ENCODE data around the gene SLC25A39. TPM values are rescaled to one million over a fixed set of nuclear protein-coding genes. Genes with fewer than 3 reads are reported as not detected.
A peak's percentile ranks its signal among the peaks of the same experiment; 100 is the strongest.
"Not testable (repeated sequence)": the region's sequence is repeated elsewhere in the genome, so short reads cannot be mapped to it uniquely, and the experiment has no call there.

Gene SLC25A39
- total RNA-seq, 3 donors from 2014 or later (not counting 1 experiment from before 2014, with no cell fraction given) = 82.4 to 105 (median 97.9) TPM

DNA sequence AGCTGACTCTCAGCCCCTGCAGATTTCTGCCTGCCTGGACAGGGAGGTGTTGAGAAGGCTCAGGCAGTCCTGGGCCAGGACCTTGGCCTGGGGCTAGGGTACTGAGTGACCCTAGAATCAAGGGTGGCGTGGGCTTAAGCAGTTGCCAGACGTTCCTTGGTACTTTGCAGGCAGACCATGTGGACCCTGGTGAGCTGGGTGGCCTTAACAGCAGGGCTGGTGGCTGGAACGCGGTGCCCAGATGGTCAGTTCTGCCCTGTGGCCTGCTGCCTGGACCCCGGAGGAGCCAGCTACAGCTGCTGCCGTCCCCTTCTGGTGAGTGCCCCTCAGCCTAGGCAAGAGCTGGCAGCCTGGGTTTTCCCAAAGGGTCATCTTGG lies 24.4 kb upstream of the SLC25A39 start:
- TF ChIP-seq, protein P1, sequence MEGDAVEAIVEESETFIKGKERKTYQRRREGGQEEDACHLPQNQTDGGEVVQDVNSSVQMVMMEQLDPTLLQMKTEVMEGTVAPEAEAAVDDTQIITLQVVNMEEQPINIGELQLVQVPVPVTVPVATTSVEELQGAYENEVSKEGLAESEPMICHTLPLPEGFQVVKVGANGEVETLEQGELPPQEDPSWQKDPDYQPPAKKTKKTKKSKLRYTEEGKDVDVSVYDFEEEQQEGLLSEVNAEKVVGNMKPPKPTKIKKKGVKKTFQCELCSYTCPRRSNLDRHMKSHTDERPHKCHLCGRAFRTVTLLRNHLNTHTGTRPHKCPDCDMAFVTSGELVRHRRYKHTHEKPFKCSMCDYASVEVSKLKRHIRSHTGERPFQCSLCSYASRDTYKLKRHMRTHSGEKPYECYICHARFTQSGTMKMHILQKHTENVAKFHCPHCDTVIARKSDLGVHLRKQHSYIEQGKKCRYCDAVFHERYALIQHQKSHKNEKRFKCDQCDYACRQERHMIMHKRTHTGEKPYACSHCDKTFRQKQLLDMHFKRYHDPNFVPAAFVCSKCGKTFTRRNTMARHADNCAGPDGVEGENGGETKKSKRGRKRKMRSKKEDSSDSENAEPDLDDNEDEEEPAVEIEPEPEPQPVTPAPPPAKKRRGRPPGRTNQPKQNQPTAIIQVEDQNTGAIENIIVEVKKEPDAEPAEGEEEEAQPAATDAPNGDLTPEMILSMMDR (IDR thresholded peaks at IDR 0.05) = no peak
- H3K27ac Mint-ChIP-seq = peak overlapping the region in 1 of 2 donors; percentile 36

DNA sequence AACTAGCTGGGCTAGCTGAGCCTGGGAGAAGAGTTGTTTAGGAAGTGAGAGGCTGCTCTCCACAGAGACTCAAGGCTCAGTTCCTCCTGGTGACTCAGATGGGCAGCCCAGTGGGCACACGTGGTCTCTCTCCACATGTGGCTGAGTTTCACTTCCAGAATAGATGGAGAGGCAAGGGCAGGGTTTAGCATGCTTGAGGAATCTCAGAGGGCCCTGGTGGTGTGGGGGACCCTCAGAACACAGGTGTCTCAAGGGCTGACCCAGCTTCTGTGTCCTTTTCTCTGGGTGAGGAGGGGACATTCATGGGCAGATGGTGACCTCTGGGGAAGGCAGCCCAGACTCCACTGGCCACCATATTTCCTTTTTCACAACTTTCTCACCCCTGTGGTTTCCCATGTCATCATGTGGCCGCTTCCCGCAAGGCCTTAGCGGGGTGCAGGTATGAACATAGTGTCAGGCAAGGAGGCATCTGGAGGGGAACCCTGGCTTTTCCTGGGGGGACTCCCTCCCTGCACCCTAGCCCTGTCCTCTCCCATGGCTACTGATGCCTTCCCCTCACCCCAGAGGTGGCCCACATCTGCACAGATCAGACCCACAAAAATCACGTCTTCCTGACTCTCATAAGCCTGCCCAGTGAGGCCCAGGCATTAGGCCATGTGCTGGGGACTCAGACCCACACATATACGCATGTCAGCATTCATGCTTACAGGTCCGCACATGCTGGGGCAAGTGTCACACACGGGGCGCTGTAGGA lies 23.8 kb upstream of the SLC25A39 start:
- Mint-ChIP-seq H3K9me3 (no peaks in the 10 kb centered on the region), H3K36me3 (no peaks in the 10 kb centered on the region), H3K27me3 (ENCODE audit: low read depth in 2 of 2) (peaks cover 7 to 8% of the 10 kb centered on the region in 2 donors), H3K4me3 (peak overlapping the region; percentile 15), H3K27ac (peak overlapping the region in 1 of 2 donors; percentile 36), H3K4me1 (peaks cover 16 to 29% of the 10 kb centered on the region in 2 donors)
- TF ChIP-seq, protein P1 (IDR thresholded peaks at IDR 0.05) = no peak
- peaks cover 65% of the 10 kb centered on the region for H3K4me1 ChIP-seq (ENCODE audit: control insufficient read depth, insufficient read depth, low read length)
- no peaks in the 10 kb centered on the region for H3K9me3 ChIP-seq (ENCODE audit: control insufficient read depth, insufficient read depth, low read length)
- DNase-seq = peak in 1 of 2 donors; percentile 28
- H3K27me3 ChIP-seq (ENCODE audit: control insufficient read depth, insufficient read depth, low read length) = no peaks in the 10 kb centered on the region
- intact Hi-C loops (cut with micrococcal nuclease) = loop anchor here (5.0 kb wide), 1 partner anchor 136 kb away; no protein-coding TSS in a partner anchor
- peaks cover 7% of the 10 kb centered on the region for H3K36me3 ChIP-seq (ENCODE audit: control insufficient read depth, insufficient read depth, low read length)
- 43% methylated on average over 9 of the region's 9 CpGs for WGBS (ENCODE audit: insufficient coverage)
- peak overlapping the region; percentile 24 for H3K27ac ChIP-seq (ENCODE audit: low read length)
- H3K4me3 ChIP-seq (ENCODE audit: low read length) = no peak overlapping the region
- ATAC-seq = no peak

More for the DNA sequence above, 24.4 kb upstream of the SLC25A39 start:
- 93% methylated on average over 6 of the region's 6 CpGs for WGBS (ENCODE audit: insufficient coverage)
- intact Hi-C loops (cut with micrococcal nuclease) = loop anchor here (5.0 kb wide), 1 partner anchor 137 kb away; no protein-coding TSS in a partner anchor
- no peak for DNase-seq
- H3K9me3 Mint-ChIP-seq = no peaks in the 10 kb centered on the region
- peaks cover 2% of the 10 kb centered on the region in 2 donors for H3K27me3 Mint-ChIP-seq (ENCODE audit: low read depth in 2 of 2)
- Histone ChIP-seq H3K9me3 (ENCODE audit: control insufficient read depth, insufficient read depth, low read length) (no peaks in the 10 kb centered on the region), H3K4me1 (ENCODE audit: control insufficient read depth, insufficient read depth, low read length) (peaks cover 64% of the 10 kb centered on the region), H3K27me3 (ENCODE audit: control insufficient read depth, insufficient read depth, low read length) (no peaks in the 10 kb centered on the region), H3K36me3 (ENCODE audit: control insufficient read depth, insufficient read depth, low read length) (peaks cover 7% of the 10 kb centered on the region), H3K27ac (ENCODE audit: low read length) (no peak overlapping the region), H3K4me3 (ENCODE audit: low read length) (no peak overlapping the region)
- H3K36me3 Mint-ChIP-seq = no peaks in the 10 kb centered on the region
- no peak overlapping the region for H3K4me3 Mint-ChIP-seq
- no peak for ATAC-seq
- peaks cover 16 to 29% of the 10 kb centered on the region in 2 donors for H3K4me1 Mint-ChIP-seq

DNA sequence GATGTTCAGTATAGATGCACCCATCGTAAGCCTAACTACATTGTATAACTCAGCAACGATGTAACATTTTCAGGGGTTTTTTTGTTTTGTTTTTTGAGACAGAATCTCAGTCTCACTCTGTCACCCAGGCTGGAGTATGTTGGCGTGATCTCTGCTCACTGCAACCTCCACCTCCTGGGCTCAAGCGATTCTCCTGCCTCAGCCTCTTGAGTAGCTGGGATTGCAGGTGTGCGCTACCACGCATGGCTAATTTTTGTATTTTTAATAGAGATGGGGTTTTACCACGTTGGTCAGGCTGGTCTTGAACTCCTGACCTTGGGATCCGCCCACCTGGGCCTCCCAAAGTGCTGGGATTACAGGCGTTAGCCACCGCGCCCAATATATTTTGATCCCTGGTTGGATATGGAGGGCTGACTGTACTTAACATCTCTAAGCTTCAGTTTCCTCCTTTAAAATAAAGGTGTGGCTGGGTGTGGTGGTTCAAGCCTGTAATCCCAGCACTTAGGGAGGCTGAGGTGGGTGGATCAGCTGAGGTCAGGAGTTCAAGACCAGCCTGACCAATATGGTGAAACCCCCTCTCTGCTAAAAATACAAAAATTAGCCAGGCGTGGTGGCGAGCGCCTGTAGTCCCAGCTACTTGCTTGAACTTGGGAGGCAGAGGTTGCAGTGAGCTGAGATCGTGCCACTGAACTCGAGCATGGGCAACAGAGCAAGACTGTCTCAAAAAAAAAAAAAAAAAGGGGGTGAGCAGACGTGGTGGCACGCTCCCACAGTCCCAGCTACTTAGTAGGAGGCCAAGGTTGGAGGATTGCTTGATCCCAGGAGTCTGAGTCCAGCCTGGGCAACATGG lies 22.8 kb upstream of the SLC25A39 start:
- WGBS (ENCODE audit: insufficient coverage) = 80% methylated on average over 14 of the region's 18 CpGs
- H3K9me3 Mint-ChIP-seq; H3K36me3 ChIP-seq (ENCODE audit: control insufficient read depth, insufficient read depth, low read length); H3K9me3 ChIP-seq (ENCODE audit: control insufficient read depth, insufficient read depth, low read length); H3K27ac Mint-ChIP-seq; H3K36me3 Mint-ChIP-seq; DNase-seq; H3K4me3 Mint-ChIP-seq; ATAC-seq; H3K27me3 ChIP-seq (ENCODE audit: control insufficient read depth, insufficient read depth, low read length); H3K4me3 ChIP-seq (ENCODE audit: low read length): not testable (repeated sequence)
- peaks cover 12 to 17% of the 10 kb centered on the region in 2 donors for H3K27me3 Mint-ChIP-seq (ENCODE audit: low read depth in 2 of 2)
- Histone ChIP-seq H3K4me1 (ENCODE audit: control insufficient read depth, insufficient read depth, low read length) (peaks cover 61% of the 10 kb centered on the region), H3K27ac (ENCODE audit: low read length) (peak overlapping the region; percentile 24)
- peaks cover 16 to 29% of the 10 kb centered on the region in 2 donors for H3K4me1 Mint-ChIP-seq
- intact Hi-C loops (cut with micrococcal nuclease) = loop anchor here (5.0 kb wide), 1 partner anchor 135 kb away; no protein-coding TSS in a partner anchor

All from natural killer cell (primary cell).